Retinal pigment epithelial cell (primary cell): ENCODE data around the gene SUFU.

Experiments
- DNase-seq: peaks from one replicate; pipeline ENCODE4 v3.0.0-alpha.2; 2010; ENCODE audit warnings: low read depth
- H3K4me3 ChIP-seq: 2 replicates; pipeline ENCODE4 v1.5.1; 2011; ENCODE audit warnings: mild to moderate bottlenecking, low read length, control low read depth, moderate library complexity
- CTCF ChIP-seq: conservative IDR thresholded peaks from 2 replicates; pipeline ENCODE4 v1.5.1; 2011; ENCODE audit warnings: low read depth, low read length, control low read depth, inconsistent platforms

The SUFU gene

GRCh38 chr10:102602272-102603045 is 98.7 kb downstream of the SUFU start:
- H3K4me3 ChIP-seq, result no peak overlapping the region
- DNase-seq, result no peak
- TF ChIP-seq CTCF, result no peak

GRCh38 chr10:102603946-102604345 is 100.2 kb downstream of the SUFU start:
- no peak for TF ChIP-seq CTCF
- no peak for DNase-seq
- H3K4me3 ChIP-seq, result no peak overlapping the region

- H3K4me3 ChIP-seq, result no peak overlapping the region
- TF ChIP-seq CTCF, result no peak
- peak; percentile 68 for DNase-seq
Measured at GRCh38 chr10:102604439-102604841, 100.7 kb downstream of the SUFU start.

GRCh38 chr10:102605712-102606111 is 101.9 kb downstream of the SUFU start:
- no peak for DNase-seq
- H3K4me3 ChIP-seq, result no peak overlapping the region
- no peak for TF ChIP-seq CTCF

- no peak overlapping the region for H3K4me3 ChIP-seq
- no peak for TF ChIP-seq CTCF
Measured at GRCh38 chr10:102608487-102608886, 104.7 kb downstream of the SUFU start.

GRCh38 chr10:102610441-102610887 is 106.7 kb downstream of the SUFU start:
- H3K4me3 ChIP-seq, result no peak overlapping the region
- no peak for TF ChIP-seq CTCF
- no peak for DNase-seq

More at GRCh38 chr10:102608487-102608886, 104.7 kb downstream of the SUFU start:
- DNase-seq, result no peak

GRCh38 chr10:102611514-102612087 is 107.8 kb downstream of the SUFU start:
- no peak for TF ChIP-seq CTCF
- no peak overlapping the region for H3K4me3 ChIP-seq
- DNase-seq, result no peak
